GM10248 (cell line): ENCODE measurements around the gene DCAF4L1.

Experiments
- CTCF ChIA-PET: fragments of 300-600 bp; sonication (Branson Sonifier 250); formaldehyde crosslinking; extraction: SDS; loops from one replicate; lab custom pipeline; 2021; ENCODE audit warnings: antibody characterized with exemption; lab: Yijun Ruan, JAX
- POLR2A ChIA-PET: fragments of 350-650 bp; sonication (Branson Sonifier 250); formaldehyde crosslinking; extraction: SDS; loops from one replicate; lab custom pipeline; 2020; ENCODE audit warnings: antibody characterized with exemption; lab: Yijun Ruan, JAX
- DNase-seq: peaks from one replicate; pipeline ENCODE4 v3.0.0; 2012; ENCODE audit errors: extremely low spot score
- CTCF ChIP-seq: IDR thresholded peaks from 2 replicates; pipeline ENCODE4 v1.5.1; 2012; ENCODE audit warnings: mild to moderate bottlenecking, low read depth; ENCODE audit errors: extremely low read depth, missing control alignments, control extremely low read depth

Gene DCAF4L1

DNA sequence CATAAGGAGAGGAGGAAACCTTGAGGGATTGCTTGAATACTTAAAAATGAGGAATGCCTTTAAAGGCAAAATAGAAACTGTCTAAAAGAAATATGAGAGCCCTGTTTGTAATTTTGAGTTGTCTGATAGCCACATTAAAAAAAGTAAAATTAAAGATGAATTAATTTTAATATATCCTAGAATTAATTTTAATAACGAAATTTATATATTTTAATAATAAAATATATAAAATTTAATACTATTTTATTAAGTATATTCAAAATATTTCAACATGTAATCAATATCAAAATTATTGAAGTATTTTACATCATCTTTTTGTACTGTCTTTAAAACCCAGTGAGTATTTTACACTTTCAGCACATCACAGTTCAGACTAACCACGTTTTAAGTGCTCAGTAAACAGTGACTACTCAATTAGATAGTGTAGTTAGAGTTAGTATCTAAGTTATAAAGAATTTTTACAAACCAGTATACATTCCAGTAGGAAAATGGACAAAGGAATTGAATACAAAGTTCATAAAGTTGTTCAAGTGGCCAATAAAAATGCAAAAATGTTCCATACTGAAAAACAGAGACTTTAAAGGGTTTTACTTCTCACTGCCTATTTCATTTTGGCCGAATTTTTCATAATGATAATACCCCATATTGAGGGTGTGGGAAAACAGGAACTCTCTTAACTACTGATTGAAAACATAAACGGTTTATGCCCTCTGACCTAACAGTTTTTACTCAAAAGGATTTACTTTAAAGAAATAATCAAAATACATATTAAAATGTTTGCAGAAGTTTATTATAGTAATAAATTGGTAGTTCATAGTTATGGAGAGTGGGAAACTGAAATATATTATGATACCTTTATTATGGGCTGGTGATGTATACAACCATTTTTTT is 11.7 kb downstream of the DCAF4L1 start:
- CTCF ChIA-PET: interaction anchor here (0.7 kb wide), 1 partner anchor 8 kb away, joined by 3 read pairs; no protein-coding TSS in a partner anchor
- TF ChIP-seq CTCF: no peak
- POLR2A ChIA-PET: interaction anchor here (0.5 kb wide), 1 partner anchor 17 kb away, joined by 3 read pairs; no protein-coding TSS in a partner anchor
- no peak for DNase-seq

DNA sequence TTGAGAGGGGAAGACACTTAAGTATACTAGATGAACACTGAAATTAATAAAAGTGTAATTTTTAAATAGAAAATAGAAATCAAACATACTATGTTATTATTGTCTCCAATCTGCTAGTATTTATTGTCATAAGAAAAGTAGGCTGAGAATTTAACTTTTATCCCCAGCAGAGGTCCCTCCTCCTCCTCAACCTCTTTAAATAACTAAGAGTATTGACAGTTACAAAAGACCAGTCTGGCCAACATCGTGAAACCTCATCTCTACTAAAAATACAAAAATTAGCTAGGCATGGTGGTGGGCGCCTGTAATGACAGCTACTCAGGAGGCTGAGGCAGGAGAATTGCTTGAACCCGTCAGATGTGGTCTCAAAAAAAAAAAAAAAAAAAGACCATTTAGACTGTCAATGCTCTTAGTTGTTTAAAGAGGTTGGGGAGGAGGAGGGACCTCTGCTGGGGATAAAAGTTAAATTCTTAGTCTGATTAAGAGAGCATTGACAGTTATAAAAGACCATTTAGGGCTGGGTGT is 13.0 kb downstream of the DCAF4L1 start:
- ChIA-PET CTCF (interaction anchor here (1.7 kb wide), 1 partner anchor 15 kb away, joined by 6 read pairs; no protein-coding TSS in a partner anchor), POLR2A (no interaction called here)
- no peak for TF ChIP-seq CTCF
- no peak for DNase-seq

DNA sequence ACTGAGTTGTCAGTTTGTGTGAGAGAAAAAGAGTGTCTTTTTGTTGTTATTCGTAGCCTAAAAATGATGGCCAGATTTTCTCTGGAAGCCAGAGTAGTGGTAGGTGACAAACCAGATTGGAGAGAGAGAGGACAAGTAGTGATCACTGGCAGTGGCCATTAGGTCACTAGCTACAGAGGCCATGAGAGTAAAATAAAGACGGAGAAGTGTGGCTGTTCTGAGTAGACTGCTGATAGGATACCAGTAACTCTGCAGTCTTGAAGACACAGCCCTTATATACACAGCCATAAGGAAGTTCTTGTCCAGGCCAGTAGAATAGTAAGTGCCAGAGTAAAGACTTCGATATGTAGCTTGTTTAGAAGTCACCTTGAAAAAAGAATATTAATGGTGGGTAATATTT is 16.5 kb downstream of the DCAF4L1 start:
- CTCF ChIA-PET: interaction anchor here (2.4 kb wide), 1 partner anchor 9 kb away, joined by 8 read pairs; no protein-coding TSS in a partner anchor

DNA sequence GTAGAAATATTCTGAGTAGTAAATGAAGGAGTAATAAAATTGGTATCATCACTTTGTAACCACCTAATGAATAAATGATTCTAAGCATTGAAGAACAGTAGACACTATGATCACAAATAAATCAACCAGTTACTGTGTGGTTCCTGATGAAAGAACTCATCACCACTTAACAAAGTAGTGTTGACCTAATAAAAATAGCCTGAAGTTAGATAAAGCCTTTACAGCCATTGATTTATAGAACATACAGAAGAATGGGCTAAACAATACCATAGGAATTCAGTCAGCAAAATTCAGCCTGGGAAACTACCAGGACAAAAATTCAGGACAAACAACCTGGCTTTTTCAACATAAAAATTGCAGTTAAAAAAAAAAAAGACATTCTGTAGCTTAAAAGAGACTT is 17.8 kb downstream of the DCAF4L1 start:
- TF ChIP-seq CTCF: no peak
- ChIA-PET CTCF (no interaction called here), POLR2A (no interaction called here)
- DNase-seq: no peak

More for the DNA sequence above, 16.5 kb downstream of the DCAF4L1 start:
- DNase-seq: no peak
- POLR2A ChIA-PET: no interaction called here
- TF ChIP-seq CTCF: no peak

- CTCF ChIA-PET: no interaction called here
- no peak for TF ChIP-seq CTCF
- DNase-seq: no peak
- POLR2A ChIA-PET: no interaction called here
Measured at GRCh38 chr4:42008011-42008786, 26.6 kb downstream of the DCAF4L1 start.

- no peak for TF ChIP-seq CTCF
- ChIA-PET CTCF (no interaction called here), POLR2A (no interaction called here)
- no peak for DNase-seq
Measured at GRCh38 chr4:42015438-42015837, 33.9 kb downstream of the DCAF4L1 start.
